Stimulated activated CD4-positive, alpha-beta T cell treated with anti-CD3 and anti-CD28 coated beads, TNF-alpha, amount 100 ng/mL, for 48 hours (primary cell): ENCODE data around the gene ST3GAL4.

Experiments
- DNase-seq, 3 donors: peaks; one replicate each; pipeline ENCODE4 v3.0.0-alpha.2; 2020; ENCODE audit warnings: low read depth in 3 of 3

The ST3GAL4 gene

DNA sequence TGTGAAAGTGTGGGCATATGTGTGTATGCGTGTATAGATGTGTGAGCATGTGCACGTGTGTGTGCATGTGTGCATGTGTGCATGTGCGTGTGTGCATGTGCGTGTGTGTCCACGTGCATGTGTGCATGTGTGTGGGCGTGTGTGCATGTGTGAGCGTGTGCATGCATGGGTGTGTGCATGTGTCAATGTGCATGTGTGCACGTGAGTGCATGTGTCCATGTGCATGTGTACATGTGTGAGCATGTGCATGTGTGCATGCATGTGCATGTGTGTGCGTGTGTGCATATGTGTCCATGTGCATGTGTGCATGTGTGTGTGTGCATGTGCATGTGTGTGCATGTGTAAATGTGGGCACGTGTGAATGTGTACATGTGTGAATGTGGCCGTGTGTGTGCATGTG is 95.3 kb downstream of the ST3GAL4 start:
- DNase-seq, result no peak

DNA sequence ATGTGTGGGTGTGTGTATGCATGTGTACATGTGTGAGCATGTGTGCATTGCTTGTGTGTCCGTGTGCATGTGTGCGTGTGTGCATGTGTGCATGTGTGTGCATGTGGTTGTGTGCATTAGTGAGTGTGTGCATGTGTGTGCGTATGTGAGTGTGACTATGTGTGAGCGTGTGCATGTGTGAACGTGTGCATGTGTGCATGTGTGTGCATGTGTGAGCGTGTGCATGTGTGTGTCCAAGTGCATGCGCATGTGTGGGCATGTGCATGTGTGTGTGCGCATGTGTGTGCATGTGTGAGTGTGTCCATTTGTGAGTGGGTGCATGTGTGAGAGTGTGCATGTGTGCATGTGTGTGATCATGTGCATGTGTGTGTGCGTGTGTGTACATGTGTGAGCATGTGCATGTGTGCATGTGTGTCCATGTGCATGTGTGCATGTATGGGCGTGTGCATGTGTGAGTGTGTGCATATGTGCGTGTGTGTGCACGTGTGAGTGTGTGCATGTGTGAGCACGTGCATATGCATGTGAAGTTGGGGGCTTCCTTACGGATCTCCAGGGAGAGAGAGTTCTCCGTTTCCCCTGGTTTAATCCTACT is 95.8 kb downstream of the ST3GAL4 start:
- DNase-seq, result no peak

- DNase-seq, result no peak
Measured at GRCh38 chr11:126452241-126453101, 97.0 kb downstream of the ST3GAL4 start.

DNA sequence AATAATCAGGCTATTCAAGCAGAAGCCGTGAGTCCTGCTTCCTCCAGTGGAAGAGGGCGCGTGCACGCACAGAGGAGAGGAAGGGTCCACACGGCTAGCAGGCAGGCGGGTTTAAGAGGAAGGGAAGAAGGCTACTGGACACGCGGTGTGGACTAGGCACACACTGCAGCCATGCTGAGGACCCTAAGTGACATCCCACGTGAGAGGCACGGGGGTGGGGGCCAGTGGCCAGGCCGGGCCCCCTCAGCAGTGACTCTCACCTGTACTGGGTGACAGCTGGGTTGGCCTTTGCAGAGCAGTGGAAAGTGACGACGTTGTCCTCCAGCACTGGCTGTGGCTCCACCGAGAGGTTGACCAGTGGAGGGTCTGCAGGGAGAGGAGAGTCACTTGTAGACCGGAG is 100.6 kb downstream of the ST3GAL4 start:
- no peak for DNase-seq

DNA sequence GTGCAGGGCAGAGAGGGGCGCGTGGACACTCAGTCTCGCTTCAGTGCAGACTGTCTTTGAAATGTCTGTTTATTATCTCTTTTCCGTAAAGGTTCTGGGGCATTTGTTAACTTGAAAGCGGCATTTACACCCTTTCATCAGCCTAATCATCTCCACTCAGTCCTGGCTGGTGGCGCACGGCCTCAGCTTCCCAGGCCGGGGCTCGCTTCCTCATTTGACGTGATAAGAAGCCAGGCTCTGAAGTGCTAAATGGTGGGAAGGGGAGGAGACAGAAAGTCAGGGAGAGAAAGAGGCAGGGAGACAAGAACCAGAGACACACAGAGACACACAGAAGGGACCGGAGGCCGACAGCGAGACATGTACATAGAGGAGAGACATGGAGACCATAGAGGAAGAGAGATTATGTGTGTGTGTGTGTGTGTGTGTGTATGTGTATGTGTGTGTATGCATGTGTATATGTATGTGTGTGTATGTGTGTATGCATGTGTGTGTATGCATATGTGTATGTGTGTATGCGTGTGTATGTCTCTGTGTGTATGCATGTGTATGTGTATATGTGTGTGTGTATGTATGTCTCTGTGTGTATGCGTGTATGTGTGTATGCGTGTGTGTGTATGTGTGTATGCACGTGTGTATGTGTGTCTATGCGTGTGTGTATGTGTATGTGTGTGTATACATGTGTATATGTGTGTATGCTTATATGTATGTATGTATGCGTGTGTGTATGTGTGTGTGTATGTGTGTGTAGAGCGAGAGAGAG is 101.5 kb downstream of the ST3GAL4 start:
- no peak for DNase-seq

DNA sequence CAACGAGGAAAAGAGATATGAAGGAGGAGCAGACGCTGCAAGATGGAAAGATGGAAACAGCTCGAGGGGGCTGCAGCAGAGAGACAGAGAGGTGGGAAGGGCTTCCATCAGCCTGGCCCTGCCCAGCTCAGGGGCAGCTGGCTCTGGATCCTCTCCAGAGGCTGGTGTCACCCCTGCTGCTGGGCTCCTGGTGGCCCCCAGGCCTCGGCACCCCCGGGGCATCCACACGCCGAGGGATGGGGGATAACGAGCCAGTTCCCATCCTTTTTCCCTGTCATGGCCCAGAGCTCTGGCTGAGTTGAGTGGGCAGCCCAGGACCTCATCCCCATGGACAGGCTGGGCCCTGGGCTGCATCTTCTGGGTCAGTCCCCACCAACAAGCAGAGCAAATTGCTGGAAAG is 102.3 kb downstream of the ST3GAL4 start:
- DNase-seq, result no peak

DNA sequence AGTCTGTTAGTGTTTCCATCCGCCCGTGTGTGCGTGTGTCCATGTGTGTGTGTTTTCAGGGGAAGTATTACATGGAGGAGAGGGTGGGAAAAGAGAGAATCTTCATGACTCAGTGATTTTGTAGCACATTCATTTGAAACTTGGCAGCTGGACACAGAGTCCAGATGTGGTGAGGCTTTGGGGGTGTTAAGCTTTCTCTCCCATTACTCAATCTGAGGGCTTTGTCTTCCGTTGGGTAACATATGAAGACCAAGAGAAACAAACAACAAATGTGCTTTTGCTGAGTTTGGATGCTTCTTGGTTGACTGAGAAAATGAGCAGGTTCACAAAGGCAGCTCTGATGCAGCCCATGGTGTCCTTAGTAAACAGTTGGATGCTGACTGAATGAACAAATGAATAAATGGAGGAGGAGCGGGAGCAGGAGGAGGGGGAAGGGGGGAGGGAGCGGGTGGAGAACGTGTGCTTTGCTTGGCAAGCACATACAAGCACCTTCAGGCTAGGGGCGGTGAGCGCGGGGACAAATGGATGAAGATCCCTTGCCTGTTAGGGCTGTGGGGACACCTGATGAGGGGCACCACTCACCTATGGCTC is 104.3 kb downstream of the ST3GAL4 start:
- DNase-seq, result no peak

DNA sequence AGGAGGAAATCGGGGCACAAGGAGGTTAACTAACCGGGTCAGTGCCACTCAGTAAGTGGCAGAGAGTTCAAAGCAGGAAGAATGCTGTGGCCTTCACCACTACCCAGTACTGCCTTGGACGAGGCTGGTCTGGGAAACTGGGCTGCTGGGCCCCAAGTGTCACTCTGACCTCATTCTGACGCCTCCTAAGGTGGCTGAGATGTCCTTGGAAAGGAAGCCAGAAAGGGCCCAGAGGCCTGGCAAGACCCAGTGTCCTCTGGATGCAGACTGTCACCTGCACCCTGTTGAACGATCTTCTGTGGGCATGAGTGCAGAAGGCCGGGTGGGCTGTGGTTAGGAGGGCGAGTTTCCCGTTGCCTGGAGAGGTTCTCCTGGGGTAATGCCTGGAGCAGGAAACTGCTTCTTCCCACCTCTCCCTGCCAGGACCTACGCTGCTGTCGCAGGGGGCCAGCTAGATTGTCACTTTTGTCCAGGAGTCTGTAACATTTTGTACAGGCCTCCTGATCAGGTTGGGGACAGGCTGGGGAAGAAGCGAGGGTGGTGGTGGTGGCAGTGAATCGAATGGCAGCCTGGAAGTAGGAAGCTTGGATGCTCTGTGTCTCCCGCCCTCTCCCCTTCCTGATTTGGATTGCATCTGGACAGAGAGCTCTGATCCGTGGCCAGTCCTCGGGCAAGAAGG is 105.1 kb downstream of the ST3GAL4 start:
- no peak for DNase-seq

- DNase-seq, result no peak
Measured at GRCh38 chr11:126461096-126461440, 105.6 kb downstream of the ST3GAL4 start.

DNA sequence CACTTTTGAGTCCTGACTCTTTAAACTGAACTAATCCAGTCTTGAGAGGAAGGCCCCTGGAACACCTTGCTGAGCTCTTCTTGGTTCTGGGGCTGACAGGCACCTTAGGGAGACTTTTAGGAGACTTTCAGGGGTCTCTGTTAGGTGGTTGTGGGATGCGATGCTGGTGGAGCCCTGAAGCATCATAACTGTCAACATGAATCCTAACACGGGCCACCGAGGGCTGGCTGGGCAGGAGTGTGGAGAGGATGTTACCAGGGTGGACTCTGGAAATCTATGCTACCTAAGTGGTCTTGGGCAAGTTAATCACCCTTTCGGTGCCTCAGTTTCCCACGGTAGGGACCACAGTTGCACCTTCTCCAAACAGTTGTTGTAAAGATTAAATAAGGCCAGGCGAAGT is 106.5 kb downstream of the ST3GAL4 start:
- DNase-seq, result no peak

GRCh38 chr11:126462422-126462821 is 106.9 kb downstream of the ST3GAL4 start:
- DNase-seq, result no peak
